Activated CD4-positive, alpha-beta T cell treated with anti-CD3 and anti-CD28 coated beads for 48 hours (primary cell): ENCODE measurements around the gene SOX13.
"Not testable (repeated sequence)": the region's sequence is repeated elsewhere in the genome, so short reads cannot be mapped to it uniquely, and the experiment has no call there.

Source experiments
- DNase-seq: peaks from one replicate; pipeline ENCODE4 v3.0.0-alpha.2; 2020

SOX13 gene

GRCh38 chr1:204072931-204073836, at the start of gene SOX13:
TSS of gene SOX13 (plus strand) at chr1:204073115. CDS start at chr1:204112916, 39,801 bp downstream.
- peak; percentile 29 for DNase-seq

DNA sequence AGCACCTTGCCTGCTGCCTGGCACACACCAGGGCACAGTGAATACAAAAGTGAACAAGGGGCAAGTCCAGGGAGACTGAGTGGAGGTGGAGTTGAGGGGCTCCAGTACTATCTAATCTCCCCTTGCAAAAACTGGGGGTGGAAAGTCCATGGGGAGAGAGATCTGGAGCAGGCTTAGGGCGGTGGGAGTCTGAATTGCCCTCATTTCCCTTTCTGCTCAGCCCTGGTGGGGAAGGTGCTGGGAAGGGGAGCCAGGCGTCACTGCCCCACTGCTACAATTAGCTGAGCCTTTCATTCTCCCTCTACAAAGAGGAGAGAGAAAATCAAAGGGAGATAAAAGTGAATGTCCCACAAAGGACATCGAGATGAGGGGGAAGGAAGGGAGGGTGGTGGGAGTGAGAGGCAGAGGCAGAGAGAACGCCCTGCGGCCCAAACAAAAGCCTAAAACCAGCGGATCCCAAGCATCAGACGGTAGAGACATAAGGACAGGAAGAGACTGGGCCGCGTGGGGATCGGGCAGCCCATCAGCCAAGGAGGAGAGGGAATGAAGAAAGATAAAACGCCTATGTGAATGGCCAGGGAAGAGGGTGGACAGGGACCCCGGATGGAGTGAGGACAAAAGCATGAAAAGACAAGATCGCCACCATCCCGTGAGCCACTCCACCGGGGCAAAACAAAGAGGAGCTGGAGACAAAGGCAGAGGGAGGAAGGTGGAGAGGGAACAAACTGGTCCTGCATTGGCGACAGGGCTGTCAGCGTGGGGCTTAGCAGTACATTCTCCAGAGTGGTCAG, 46.8 kb upstream of the SOX13 start:
- no peak for DNase-seq

DNA sequence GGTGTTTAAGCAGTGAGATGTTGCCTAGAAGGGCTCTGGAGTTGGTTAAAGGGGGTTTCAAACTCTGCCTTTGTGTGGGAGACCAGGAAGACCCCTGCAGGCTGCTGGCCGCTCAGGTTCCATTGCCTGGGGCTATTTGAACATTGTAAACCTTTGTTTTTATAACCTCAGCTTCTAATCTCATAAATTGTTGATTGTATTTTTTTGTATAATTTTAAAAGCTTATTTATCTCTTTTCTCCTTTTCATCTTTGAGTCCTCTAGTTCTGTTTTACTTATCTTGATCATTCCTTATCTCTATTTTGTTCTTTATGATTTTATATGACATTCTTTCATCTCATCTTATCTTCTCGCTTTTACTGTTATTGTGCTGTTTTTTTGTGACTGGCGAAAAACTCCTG, 45.5 kb upstream of the SOX13 start:
- DNase-seq: no peak

- no peak for DNase-seq
Measured at GRCh38 chr1:204029016-204029415, 43.9 kb upstream of the SOX13 start.

GRCh38 chr1:204031098-204031710, 41.7 kb upstream of the SOX13 start:
- DNase-seq: no peak

DNA sequence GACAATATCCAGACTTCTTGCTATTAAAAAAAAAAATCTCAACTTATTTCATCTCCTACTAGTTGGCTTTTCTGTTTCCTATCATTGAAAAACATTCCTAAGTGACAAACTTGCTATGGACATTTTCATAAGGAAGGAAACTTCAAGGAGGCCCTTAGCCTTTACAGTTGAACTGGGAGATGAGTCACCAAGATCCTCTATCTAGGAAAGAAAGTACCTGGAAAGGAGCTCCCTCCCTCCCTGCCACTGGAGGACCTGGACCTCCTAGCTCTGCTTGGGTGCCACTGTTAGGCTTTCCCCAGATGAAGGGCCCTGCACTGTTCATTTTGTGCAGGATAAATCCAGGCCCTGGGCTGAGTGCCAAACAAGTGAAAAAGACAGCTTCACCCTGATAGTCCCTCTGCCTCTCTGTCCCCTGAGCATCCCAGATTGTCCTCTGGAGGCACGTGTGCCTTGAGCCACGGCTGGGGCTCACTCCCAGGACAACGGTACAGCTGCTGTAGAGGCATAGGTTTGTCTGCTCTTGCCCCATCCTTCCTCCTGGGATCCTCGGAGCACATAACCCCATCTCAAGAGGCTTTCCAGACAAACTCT, 40.2 kb upstream of the SOX13 start:
- DNase-seq: no peak

- DNase-seq: no peak
Measured at GRCh38 chr1:204033306-204033705, 39.6 kb upstream of the SOX13 start.

DNA sequence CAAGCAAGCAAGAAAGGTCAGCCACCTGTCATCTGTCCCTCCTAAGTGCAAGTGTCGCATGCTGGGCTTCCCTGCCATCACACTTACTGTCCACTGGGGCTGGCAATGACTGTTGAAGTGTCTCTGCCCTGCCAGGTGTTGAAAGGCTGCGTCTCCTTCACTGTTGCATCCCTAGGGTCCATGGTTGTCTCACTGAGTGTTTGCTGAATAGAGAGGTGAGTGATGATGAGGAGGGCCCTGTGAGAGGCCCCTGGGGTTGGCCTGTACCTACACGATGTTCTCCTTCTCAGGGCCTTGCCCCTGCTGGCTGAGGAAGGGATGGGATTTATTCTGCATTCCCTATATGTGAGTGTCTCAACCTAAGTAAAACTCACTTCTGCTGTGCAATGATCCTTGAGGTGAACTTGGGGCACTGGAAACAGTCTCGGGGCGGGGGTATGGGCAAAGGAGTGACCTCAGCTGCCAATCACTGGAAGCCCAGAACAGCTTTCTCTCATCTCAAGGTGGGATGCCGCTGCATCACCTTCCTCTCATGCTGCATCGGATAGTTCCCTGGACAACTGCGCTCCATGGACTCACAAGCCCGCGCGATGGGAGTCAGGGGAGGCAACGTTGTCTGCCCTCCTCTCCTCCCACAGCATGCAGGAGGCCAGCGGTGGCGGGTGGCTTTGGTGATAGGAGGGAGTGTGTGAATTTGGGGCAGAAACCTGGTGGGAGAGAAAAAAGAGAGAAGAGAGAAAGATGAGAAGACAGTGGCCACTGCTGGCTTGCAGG, 35.8 kb upstream of the SOX13 start:
- DNase-seq: no peak

DNA sequence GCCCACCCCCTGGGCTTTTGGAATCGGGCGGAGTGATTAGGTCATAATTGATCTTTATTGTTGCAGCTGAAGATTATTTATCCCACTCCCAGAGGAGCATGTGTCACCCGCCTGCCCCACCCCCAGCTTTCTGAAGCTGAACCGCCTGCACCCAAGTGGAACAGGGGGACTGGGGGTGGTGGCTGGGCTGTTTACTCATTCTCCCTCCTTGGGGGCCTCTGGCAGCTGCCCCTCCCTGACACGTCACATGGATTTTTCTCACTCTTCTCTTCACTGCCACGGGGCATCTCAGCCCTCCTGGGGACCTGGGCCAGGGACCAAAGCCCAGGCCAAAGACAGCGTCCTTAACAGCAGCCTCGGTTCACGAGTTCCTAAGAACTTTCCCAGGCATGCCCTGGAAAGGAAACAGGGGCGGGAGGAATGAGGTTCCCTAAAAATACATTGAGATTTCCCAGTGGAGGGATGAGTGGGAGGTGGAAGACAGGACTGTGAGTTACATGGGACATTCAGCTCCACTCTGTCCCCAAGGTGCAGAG, 31.6 kb upstream of the SOX13 start:
- no peak for DNase-seq

GRCh38 chr1:204041803-204042505, 31.0 kb upstream of the SOX13 start:
- DNase-seq: no peak

- no peak for DNase-seq
Measured at GRCh38 chr1:204042516-204042915, 30.4 kb upstream of the SOX13 start.

DNA sequence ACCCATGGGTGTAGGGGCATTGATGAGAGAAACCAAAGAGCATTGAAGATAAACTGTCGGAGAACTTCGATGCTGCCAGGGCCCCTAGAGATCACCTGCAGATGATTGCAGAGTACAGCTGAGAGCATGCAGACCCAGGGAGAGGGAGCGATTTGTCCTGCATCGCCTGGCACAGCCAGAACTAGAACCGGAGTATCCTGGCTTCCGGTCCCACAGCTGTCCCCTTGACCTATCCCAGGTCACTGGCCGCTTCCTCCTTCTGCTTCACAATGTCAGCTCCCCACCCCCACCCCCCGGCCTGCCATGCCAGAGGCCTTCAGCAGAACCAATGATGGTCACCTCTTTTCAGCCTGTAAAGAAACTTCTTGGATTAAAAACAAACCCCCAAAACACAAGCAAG, 29.2 kb upstream of the SOX13 start:
- no peak for DNase-seq

GRCh38 chr1:204044448-204044847, 28.5 kb upstream of the SOX13 start:
- no peak for DNase-seq

- no peak for DNase-seq
Measured at GRCh38 chr1:204045430-204045829, 27.5 kb upstream of the SOX13 start.

GRCh38 chr1:204046346-204046745, 26.6 kb upstream of the SOX13 start:
- DNase-seq: no peak

DNA sequence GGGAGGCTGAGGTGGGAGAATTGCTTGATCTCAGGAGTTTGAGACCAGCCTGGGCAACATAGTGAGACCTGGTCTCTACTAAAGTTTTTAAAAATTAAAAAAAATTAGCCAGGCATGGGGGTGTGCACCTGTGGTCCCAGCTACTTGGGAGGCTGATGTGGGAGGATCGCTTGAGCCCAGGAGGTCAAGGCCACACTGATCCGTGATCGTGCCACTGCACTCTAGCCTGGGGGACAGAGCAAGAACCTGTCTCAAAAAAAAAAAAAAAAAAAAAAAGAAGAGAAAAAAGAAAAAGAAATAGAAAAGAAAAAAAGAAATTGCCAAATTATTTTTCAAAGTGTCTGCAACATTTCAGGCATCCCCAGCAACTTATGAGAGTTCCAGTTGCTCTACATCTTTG, 24.1 kb upstream of the SOX13 start:
- DNase-seq: not testable (repeated sequence)

GRCh38 chr1:204051258-204051657, 21.7 kb upstream of the SOX13 start:
- no peak for DNase-seq

DNA sequence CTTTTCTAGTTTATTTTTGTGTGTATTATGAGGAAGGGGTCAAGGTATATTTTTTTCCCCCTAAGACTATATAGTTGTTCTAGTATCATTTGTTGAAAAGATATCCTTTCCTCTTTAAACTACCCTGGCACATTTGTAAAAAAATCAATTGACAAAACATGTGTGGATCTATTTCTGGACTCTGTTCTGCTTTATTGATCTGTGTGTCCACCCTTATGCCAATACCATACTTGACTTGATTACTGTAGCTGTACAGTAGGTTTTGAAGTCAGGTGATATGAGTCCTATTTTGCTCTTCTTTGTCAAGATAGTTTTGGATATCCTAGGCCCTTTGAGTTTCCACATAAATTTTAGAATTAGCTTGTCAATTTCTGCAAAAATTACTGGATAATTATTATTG, 21.2 kb upstream of the SOX13 start:
- DNase-seq: no peak

DNA sequence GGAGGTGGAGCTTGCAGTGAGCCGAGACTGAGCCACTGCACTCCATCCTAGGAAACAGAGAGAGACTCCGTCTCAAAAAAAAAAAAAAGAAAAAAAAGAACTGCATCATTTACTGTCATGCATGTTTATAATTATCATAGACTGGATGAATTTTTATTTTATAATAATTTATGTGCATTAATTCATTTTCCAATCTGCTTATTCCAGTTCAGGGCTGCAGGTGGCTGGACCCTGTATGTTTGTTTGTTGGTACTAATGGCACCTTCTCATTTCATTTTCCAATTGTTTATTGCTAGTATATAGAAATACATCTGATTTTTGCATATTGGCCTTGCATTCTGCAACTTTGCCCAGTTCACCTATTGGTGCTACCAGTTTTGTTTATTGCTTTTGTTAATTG, 19.0 kb upstream of the SOX13 start:
- no peak for DNase-seq

DNA sequence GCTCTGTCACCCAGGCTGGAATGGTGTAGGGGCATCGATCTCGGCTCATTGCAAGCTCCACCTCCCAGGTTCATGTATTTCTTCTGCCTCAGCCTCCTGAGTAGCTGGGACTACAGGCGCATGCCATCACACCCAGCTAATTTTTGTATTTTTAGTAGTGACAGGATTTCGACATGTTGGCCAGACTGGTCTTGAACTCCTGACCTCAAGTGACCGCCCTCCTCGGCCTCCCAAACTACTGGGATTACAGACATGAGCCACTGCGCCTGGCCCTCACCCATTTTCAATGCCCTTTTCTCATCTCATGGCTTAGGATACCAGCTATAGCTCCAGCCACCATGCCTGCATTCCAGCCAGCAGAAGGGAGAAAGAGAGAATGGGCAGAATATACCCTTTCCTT, 12.9 kb upstream of the SOX13 start:
- DNase-seq: no peak

GRCh38 chr1:204062106-204062505, 10.8 kb upstream of the SOX13 start:
- no peak for DNase-seq
